Transverse colon (tissue), 3 donors: ENCODE data around the gene RNF207.

ENCODE experiments used
- CTCF ChIP-seq, 5 experiments: fragments of 200-600 bp in 3 of 5; fragments of 450-650 bp in 2 of 5; sonication (generic) in 3 of 5; IDR thresholded peaks; 1 replicate in 2 of 5; 2 replicates in 3 of 5; pipeline ENCODE4 v1.5.1; 2016 to 2017; ENCODE audit warnings: antibody characterized with exemption in 5 of 5, inconsistent platforms in 3 of 5, mild to moderate bottlenecking in 2 of 5, moderate library complexity in 1 of 5
- POLR2A ChIP-seq: fragments of 450-650 bp; IDR thresholded peaks from one replicate; pipeline ENCODE4 v1.6.1; 2016; ENCODE audit warnings: antibody characterized with exemption, mild to moderate bottlenecking, moderate library complexity

GRCh38 chr1:6218375-6219164, 12.7 kb downstream of the RNF207 start:
- TF ChIP-seq CTCF (IDR thresholded peaks at IDR 0.05) (no peak), POLR2A (no peak)
